ENCODE measurements around the gene TMC4. TPM values are rescaled to one million over a fixed set of nuclear protein-coding genes. Genes with fewer than 3 reads are reported as not detected.

The TMC4 gene
- total RNA-seq, 3 donors from 2014 or later: 0.48 to 41.6 (median 38.0) TPM

DNA sequence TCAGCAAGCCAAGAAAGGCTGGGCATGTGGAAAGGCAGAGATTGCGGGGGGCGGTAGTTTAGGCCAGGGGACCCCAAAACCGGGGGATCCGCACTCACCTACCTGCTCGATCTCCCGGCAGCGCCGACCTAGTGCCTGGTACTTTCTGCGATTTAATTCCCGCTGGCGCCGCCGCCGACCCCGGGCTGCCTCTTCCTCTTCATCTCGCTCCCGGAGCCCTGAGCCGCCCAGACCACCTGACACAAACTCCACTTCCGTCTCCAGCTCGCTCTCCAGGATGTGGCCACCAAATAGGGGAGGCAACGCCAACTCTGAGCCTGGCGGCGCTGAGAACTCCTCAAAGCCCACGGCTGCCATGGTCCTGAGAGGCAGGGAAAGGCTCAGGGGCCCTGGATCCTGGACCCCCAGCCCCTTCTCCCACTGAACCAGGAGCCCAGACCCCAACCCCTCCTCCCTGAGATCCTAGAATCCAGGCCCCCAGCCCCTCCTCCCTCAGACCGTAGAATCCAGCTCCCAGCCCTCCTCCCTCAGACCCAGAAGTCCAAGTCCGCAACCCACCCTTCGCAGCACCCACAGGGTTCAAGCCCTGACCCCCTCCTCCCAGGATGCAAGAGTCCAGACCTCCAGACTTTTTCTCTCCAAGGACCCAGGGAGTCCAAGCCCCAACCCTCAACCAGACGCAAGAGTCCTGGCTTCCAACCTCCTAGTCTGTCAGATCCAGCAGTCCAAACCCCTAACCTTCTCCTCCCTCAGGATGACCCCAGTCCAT is 58.4 kb downstream of the TMC4 start:
- no peaks in the 10 kb centered on the region for H3K27me3 ChIP-seq

More for the DNA sequence above, 58.4 kb downstream of the TMC4 start:
- no peaks in the 10 kb centered on the region for H3K36me3 ChIP-seq
- peak overlapping the region; percentile 81 to 88 (median 83) for H3K4me3 ChIP-seq
- no peak for TF ChIP-seq POLR2A (IDR thresholded peaks at IDR 0.05)
- TF ChIP-seq, protein P1, sequence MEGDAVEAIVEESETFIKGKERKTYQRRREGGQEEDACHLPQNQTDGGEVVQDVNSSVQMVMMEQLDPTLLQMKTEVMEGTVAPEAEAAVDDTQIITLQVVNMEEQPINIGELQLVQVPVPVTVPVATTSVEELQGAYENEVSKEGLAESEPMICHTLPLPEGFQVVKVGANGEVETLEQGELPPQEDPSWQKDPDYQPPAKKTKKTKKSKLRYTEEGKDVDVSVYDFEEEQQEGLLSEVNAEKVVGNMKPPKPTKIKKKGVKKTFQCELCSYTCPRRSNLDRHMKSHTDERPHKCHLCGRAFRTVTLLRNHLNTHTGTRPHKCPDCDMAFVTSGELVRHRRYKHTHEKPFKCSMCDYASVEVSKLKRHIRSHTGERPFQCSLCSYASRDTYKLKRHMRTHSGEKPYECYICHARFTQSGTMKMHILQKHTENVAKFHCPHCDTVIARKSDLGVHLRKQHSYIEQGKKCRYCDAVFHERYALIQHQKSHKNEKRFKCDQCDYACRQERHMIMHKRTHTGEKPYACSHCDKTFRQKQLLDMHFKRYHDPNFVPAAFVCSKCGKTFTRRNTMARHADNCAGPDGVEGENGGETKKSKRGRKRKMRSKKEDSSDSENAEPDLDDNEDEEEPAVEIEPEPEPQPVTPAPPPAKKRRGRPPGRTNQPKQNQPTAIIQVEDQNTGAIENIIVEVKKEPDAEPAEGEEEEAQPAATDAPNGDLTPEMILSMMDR (IDR thresholded peaks at IDR 0.05): no peak
- no peak for DNase-seq (ENCODE audit: low spot score in 2 of 2)
- H3K27ac ChIP-seq: peak overlapping the region; percentile 48 to 83
- peaks cover 5 to 10% of the 10 kb centered on the region in 2 donors for H3K4me1 ChIP-seq
- intact Hi-C loops (cut with DNase I; ENCODE audit: low total_unique reads): loop anchor here (10.0 kb wide), 1 partner anchor 240 kb away; no protein-coding TSS in a partner anchor
- H3K9me3 ChIP-seq: no peaks in the 10 kb centered on the region

Other genes starting within 250 kb of the TMC4 start
- under 1 TPM in 1 of 3 donors, not detected in 2; under 0.01 TPM for gene CACNG8, start 210.2 kb downstream of the TMC4 start, total RNA-seq
- not detected for gene CACNG6, start 181.5 kb downstream of the TMC4 start, total RNA-seq
- not detected for gene VSTM1, start 109.3 kb downstream of the TMC4 start, total RNA-seq
- gene TARM1, start 91.8 kb downstream of the TMC4 start, total RNA-seq: not detected
- gene OSCAR, start 72.4 kb downstream of the TMC4 start, total RNA-seq: 1 to 10 TPM in 2 of 3 donors, under 1 TPM in 1; 0.66 to 2.4 (median 2.2) TPM
- 10 to 100 TPM; 17.3 to 20.6 (median 20.5) TPM for gene NDUFA3, start 70.3 kb downstream of the TMC4 start, total RNA-seq
- gene TFPT, start 57.5 kb downstream of the TMC4 start, total RNA-seq: 10 to 100 TPM; 11.9 to 16.7 (median 16.2) TPM
- 10 to 100 TPM; 45.5 to 59.6 (median 52.5) TPM for gene PRPF31, start 57.4 kb downstream of the TMC4 start, total RNA-seq
- 10 to 100 TPM; 14.6 to 23.4 (median 22.9) TPM for gene CNOT3, start 35.4 kb downstream of the TMC4 start, total RNA-seq
- gene LENG1, start 13.4 kb downstream of the TMC4 start, total RNA-seq: 1 to 10 TPM; 6.4 to 8.5 (median 8.0) TPM
- gene MBOAT7, start 16.4 kb upstream of the TMC4 start, total RNA-seq: 10 to 100 TPM; 16.5 to 37.3 (median 24.6) TPM
- 10 to 100 TPM; 59.5 to 80.3 (median 74.4) TPM for gene TSEN34, start 18.1 kb upstream of the TMC4 start, total RNA-seq
- 1,000 to 10,000 TPM; 2,169 to 2,630 (median 2,424) TPM for gene RPS9, start 27.7 kb upstream of the TMC4 start, total RNA-seq
- gene LILRB3, start 49.8 kb upstream of the TMC4 start, total RNA-seq: 10 to 100 TPM in 2 of 3 donors, 1 to 10 TPM in 1; 1.6 to 28.3 (median 11.5) TPM
- 1 to 10 TPM; 1.3 to 2.9 (median 1.8) TPM for gene LILRA6, start 69.6 kb upstream of the TMC4 start, total RNA-seq
- gene LILRB5, start 84.1 kb upstream of the TMC4 start, total RNA-seq: 10 to 100 TPM in 1 of 3 donors, 1 to 10 TPM in 2; 2.0 to 46.4 (median 4.8) TPM
- gene LILRB2, start 108.0 kb upstream of the TMC4 start, total RNA-seq: 1 to 10 TPM in 2 of 3 donors, under 1 TPM in 1; 0.98 to 3.5 (median 1.8) TPM
- 1 to 10 TPM in 2 of 3 donors, under 1 TPM in 1; 0.98 to 2.2 (median 1.4) TPM for gene LILRA5, start 140.0 kb upstream of the TMC4 start, total RNA-seq
- 1 to 10 TPM in 1 of 3 donors, not detected in 2; 4.5 TPM for gene LILRA4, start 166.0 kb upstream of the TMC4 start, total RNA-seq
- 10 to 100 TPM; 11.8 to 44.5 (median 23.1) TPM for gene LAIR1, start 191.8 kb upstream of the TMC4 start, total RNA-seq
- 1 to 10 TPM in 2 of 3 donors, under 1 TPM in 1; 0.48 to 4.6 (median 4.0) TPM for gene TTYH1, start 242.3 kb upstream of the TMC4 start, total RNA-seq